ENCODE measurements around the gene TRPC4AP.

- TF ChIP-seq CTCF (IDR thresholded peaks at IDR 0.05): no peak
- no peak for TF ChIP-seq POLR2A (IDR thresholded peaks at IDR 0.05)
Measured at GRCh38 chr20:35122756-35123405, 30.3 kb upstream of the TRPC4AP start.
